Smooth muscle cell of trachea (primary cell): ENCODE data around the gene SLC35F5. TPM values are rescaled to one million over a fixed set of nuclear protein-coding genes. Genes with fewer than 3 reads are reported as not detected.

Experiments
- total RNA-seq: library from RNA; depleted of rRNA; stranded (reverse); fragments of >200 nt; gene quantifications from 2 replicates; pipeline ENCODE4 v1.2.1, GENCODE V29; 2014

The SLC35F5 gene, protein sequence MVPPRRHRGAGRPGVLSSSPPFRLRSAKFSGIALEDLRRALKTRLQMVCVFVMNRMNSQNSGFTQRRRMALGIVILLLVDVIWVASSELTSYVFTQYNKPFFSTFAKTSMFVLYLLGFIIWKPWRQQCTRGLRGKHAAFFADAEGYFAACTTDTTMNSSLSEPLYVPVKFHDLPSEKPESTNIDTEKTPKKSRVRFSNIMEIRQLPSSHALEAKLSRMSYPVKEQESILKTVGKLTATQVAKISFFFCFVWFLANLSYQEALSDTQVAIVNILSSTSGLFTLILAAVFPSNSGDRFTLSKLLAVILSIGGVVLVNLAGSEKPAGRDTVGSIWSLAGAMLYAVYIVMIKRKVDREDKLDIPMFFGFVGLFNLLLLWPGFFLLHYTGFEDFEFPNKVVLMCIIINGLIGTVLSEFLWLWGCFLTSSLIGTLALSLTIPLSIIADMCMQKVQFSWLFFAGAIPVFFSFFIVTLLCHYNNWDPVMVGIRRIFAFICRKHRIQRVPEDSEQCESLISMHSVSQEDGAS
- 144 and 206 TPM in 2 replicates for total RNA-seq

DNA sequence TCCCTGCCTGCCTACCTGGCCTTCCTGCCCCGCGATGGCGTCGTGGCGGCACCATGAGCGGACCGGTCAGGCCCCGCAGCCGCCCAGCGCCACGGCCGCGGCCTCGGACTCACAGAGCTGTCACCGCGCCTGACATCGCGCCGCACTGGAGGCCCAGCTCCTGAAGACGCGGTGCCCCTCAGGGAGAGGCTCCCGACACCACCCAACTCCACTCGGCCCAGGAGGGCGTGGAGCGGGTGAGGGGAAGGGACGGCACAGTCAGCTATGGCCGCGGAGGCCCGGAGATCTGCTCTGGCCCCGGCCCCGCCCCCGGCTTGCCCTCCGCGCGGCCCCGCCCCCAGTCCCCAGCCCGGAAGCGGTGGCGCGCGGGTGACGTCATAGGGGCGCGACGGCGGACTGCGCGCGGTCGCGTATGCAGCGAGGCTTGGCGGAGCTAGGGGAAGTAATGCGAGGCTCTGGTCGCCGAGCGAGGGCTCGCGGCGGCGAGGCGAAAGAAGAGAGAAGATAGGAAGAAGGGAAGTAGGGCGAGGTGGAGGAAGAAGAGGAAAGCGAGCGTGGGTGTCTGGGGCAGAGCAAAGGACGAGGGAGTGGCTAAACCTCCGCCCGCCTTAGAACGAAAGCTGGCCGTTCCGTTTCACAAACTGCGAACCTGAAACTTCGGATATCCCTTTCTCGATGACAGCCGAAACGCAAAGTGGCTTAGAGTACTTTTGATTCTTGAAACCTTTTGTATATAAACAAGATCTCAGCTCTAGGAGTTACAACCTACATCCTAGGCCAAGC, at the start of gene SLC35F5:
Gene SLC35F5, minus strand, starts transcription at position 288 of the 783 bp plus-strand sequence. Its CDS starts 233 bp downstream, at position 55.

Other genes starting within 250 kb of the SLC35F5 start
- gene RABL2A, start 129.4 kb downstream of the SLC35F5 start, total RNA-seq: 6.1 and 9.9 TPM in 2 replicates
- gene ACTR3, start 133.4 kb upstream of the SLC35F5 start, total RNA-seq: 219 and 340 TPM in 2 replicates